ENCODE measurements around the gene NOVA1. TPM values are rescaled to one million over a fixed set of nuclear protein-coding genes. Genes with fewer than 3 reads are reported as not detected.

Gene NOVA1
- total and polyA plus RNA-seq, 9 donors = 7.9 to 19.1 (median 12.2) TPM

- H3K36me3 ChIP-seq (ENCODE audit: control insufficient read depth, insufficient read depth, low read length) = no peaks in the 10 kb centered on the region
- no peak for DNase-seq
- no peaks in the 10 kb centered on the region for H3K9me3 ChIP-seq (replicated peaks; ENCODE audit: control insufficient read depth, low read depth, low read length)
- H3K27ac ChIP-seq (ENCODE audit: low read length) = no peak overlapping the region
- no peak overlapping the region for H3K4me3 ChIP-seq (ENCODE audit: low read length)
- WGBS (ENCODE audit: insufficient coverage) = no CpG with 5 or more reads among the region's 1 CpG
- H3K27me3 ChIP-seq (ENCODE audit: control insufficient read depth, insufficient read depth, low read length) = no peaks in the 10 kb centered on the region
- no peaks in the 10 kb centered on the region for H3K4me1 ChIP-seq (ENCODE audit: control insufficient read depth, insufficient read depth, low read length)
Observed at GRCh38 chr14:26414103-26414502, 183.7 kb downstream of the NOVA1 start.

GRCh38 chr14:26412421-26412820 is 185.4 kb downstream of the NOVA1 start:
- no peak for DNase-seq
- H3K36me3 ChIP-seq (ENCODE audit: control insufficient read depth, insufficient read depth, low read length) = no peaks in the 10 kb centered on the region
- no peak overlapping the region for H3K27ac ChIP-seq (ENCODE audit: low read length)
- no peaks in the 10 kb centered on the region for H3K27me3 ChIP-seq (ENCODE audit: control insufficient read depth, insufficient read depth, low read length)
- no peaks in the 10 kb centered on the region for H3K9me3 ChIP-seq (replicated peaks; ENCODE audit: control insufficient read depth, low read depth, low read length)
- no peaks in the 10 kb centered on the region for H3K4me1 ChIP-seq (ENCODE audit: control insufficient read depth, insufficient read depth, low read length)
- H3K4me3 ChIP-seq (ENCODE audit: low read length) = no peak overlapping the region
- no CpG with 5 or more reads among the region's 3 CpGs for WGBS (ENCODE audit: insufficient coverage)

- H3K9me3 ChIP-seq (replicated peaks; ENCODE audit: control insufficient read depth, low read depth, low read length) = no peaks in the 10 kb centered on the region
- no peaks in the 10 kb centered on the region for H3K36me3 ChIP-seq (ENCODE audit: control insufficient read depth, insufficient read depth, low read length)
- no peaks in the 10 kb centered on the region for H3K27me3 ChIP-seq (ENCODE audit: control insufficient read depth, insufficient read depth, low read length)
- H3K4me3 ChIP-seq (ENCODE audit: low read length) = no peak overlapping the region
- no peaks in the 10 kb centered on the region for H3K4me1 ChIP-seq (ENCODE audit: control insufficient read depth, insufficient read depth, low read length)
- H3K27ac ChIP-seq (ENCODE audit: low read length) = no peak overlapping the region
- peak; percentile 19 for DNase-seq
Observed at GRCh38 chr14:26410189-26410685, 187.6 kb downstream of the NOVA1 start.

- Histone ChIP-seq H3K4me1 (ENCODE audit: control insufficient read depth, insufficient read depth, low read length) (no peaks in the 10 kb centered on the region), H3K27ac (ENCODE audit: low read length) (no peak overlapping the region), H3K4me3 (ENCODE audit: low read length) (no peak overlapping the region), H3K9me3 (replicated peaks; ENCODE audit: control insufficient read depth, low read depth, low read length) (no peaks in the 10 kb centered on the region), H3K36me3 (ENCODE audit: control insufficient read depth, insufficient read depth, low read length) (no peaks in the 10 kb centered on the region), H3K27me3 (ENCODE audit: control insufficient read depth, insufficient read depth, low read length) (no peaks in the 10 kb centered on the region)
- WGBS (ENCODE audit: insufficient coverage) = 80% methylated on average over 1 of the region's 7 CpGs
- DNase-seq = no peak
Observed at GRCh38 chr14:26404927-26405326, 192.9 kb downstream of the NOVA1 start.

GRCh38 chr14:26403760-26404159 is 194.1 kb downstream of the NOVA1 start:
- no CpG with 5 or more reads among the region's 3 CpGs for WGBS (ENCODE audit: insufficient coverage)
- DNase-seq = no peak
- no peak overlapping the region for H3K4me3 ChIP-seq (ENCODE audit: low read length)
- H3K27me3 ChIP-seq (ENCODE audit: control insufficient read depth, insufficient read depth, low read length) = no peaks in the 10 kb centered on the region
- H3K9me3 ChIP-seq (replicated peaks; ENCODE audit: control insufficient read depth, low read depth, low read length) = no peaks in the 10 kb centered on the region
- no peak overlapping the region for H3K27ac ChIP-seq (ENCODE audit: low read length)
- no peaks in the 10 kb centered on the region for H3K4me1 ChIP-seq (ENCODE audit: control insufficient read depth, insufficient read depth, low read length)
- no peaks in the 10 kb centered on the region for H3K36me3 ChIP-seq (ENCODE audit: control insufficient read depth, insufficient read depth, low read length)

GRCh38 chr14:26402126-26402525 is 195.7 kb downstream of the NOVA1 start:
- no peak overlapping the region for H3K27ac ChIP-seq (ENCODE audit: low read length)
- no peak for DNase-seq
- no peaks in the 10 kb centered on the region for H3K9me3 ChIP-seq (replicated peaks; ENCODE audit: control insufficient read depth, low read depth, low read length)
- WGBS (ENCODE audit: insufficient coverage) = no CpG with 5 or more reads among the region's 2 CpGs
- H3K4me3 ChIP-seq (ENCODE audit: low read length) = no peak overlapping the region
- H3K4me1 ChIP-seq (ENCODE audit: control insufficient read depth, insufficient read depth, low read length) = no peaks in the 10 kb centered on the region
- no peaks in the 10 kb centered on the region for H3K36me3 ChIP-seq (ENCODE audit: control insufficient read depth, insufficient read depth, low read length)
- no peaks in the 10 kb centered on the region for H3K27me3 ChIP-seq (ENCODE audit: control insufficient read depth, insufficient read depth, low read length)

GRCh38 chr14:26401179-26401968 is 196.5 kb downstream of the NOVA1 start:
- 33% methylated on average over 8 of the region's 11 CpGs for WGBS (ENCODE audit: insufficient coverage)
- no peaks in the 10 kb centered on the region for H3K9me3 ChIP-seq (replicated peaks; ENCODE audit: control insufficient read depth, low read depth, low read length)

GRCh38 chr14:26400373-26400772 is 197.5 kb downstream of the NOVA1 start:
- no peaks in the 10 kb centered on the region for H3K27me3 ChIP-seq (ENCODE audit: control insufficient read depth, insufficient read depth, low read length)
- no peaks in the 10 kb centered on the region for H3K9me3 ChIP-seq (replicated peaks; ENCODE audit: control insufficient read depth, low read depth, low read length)
- no peak for DNase-seq
- no peaks in the 10 kb centered on the region for H3K4me1 ChIP-seq (ENCODE audit: control insufficient read depth, insufficient read depth, low read length)
- no peaks in the 10 kb centered on the region for H3K36me3 ChIP-seq (ENCODE audit: control insufficient read depth, insufficient read depth, low read length)
- H3K4me3 ChIP-seq (ENCODE audit: low read length) = no peak overlapping the region
- no peak overlapping the region for H3K27ac ChIP-seq (ENCODE audit: low read length)
- 60% methylated on average over 1 of the region's 1 CpG for WGBS (ENCODE audit: insufficient coverage)

More at GRCh38 chr14:26401179-26401968, 196.5 kb downstream of the NOVA1 start:
- DNase-seq = no peak
- Histone ChIP-seq H3K36me3 (ENCODE audit: control insufficient read depth, insufficient read depth, low read length) (no peaks in the 10 kb centered on the region), H3K4me3 (ENCODE audit: low read length) (no peak overlapping the region), H3K27ac (ENCODE audit: low read length) (no peak overlapping the region), H3K4me1 (ENCODE audit: control insufficient read depth, insufficient read depth, low read length) (no peaks in the 10 kb centered on the region), H3K27me3 (ENCODE audit: control insufficient read depth, insufficient read depth, low read length) (no peaks in the 10 kb centered on the region)

- Histone ChIP-seq H3K36me3 (ENCODE audit: control insufficient read depth, insufficient read depth, low read length) (no peaks in the 10 kb centered on the region), H3K27ac (ENCODE audit: low read length) (no peak overlapping the region), H3K4me1 (ENCODE audit: control insufficient read depth, insufficient read depth, low read length) (no peaks in the 10 kb centered on the region), H3K27me3 (ENCODE audit: control insufficient read depth, insufficient read depth, low read length) (no peaks in the 10 kb centered on the region), H3K4me3 (ENCODE audit: low read length) (no peak overlapping the region), H3K9me3 (replicated peaks; ENCODE audit: control insufficient read depth, low read depth, low read length) (no peaks in the 10 kb centered on the region)
- DNase-seq = no peak
Observed at GRCh38 chr14:26398616-26399015, 199.2 kb downstream of the NOVA1 start.

Measured in muscle of leg (tissue), 11 donors.